Islet precursor cell (in vitro differentiated cells): ENCODE measurements around the gene TFPI2.

Experiments used
- DNase-seq: peaks from one replicate; pipeline ENCODE4 v3.0.0-alpha.2; 2018

The TFPI2 gene

GRCh38 chr7:93902777-93903423 lies 12.3 kb upstream of the TFPI2 start:
- DNase-seq, result no peak

DNA sequence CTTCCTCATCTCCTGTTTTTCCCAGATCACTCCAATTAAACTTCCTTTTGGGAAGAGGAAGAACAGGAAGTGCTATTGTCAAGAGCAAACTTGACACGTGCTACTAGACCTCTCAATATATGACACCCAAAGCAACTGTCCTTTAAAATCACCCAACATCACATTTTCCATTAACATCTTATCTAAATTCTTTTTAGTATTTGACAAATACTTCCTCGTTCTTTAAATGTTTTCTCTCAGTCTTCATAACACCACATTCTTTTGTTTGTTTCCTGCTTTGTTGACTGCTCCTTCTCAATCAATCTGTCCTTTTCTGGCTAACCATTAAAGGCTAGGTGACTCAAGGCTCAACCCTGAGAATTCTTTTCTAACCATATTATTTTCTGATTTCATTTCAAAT lies 7.1 kb upstream of the TFPI2 start:
- DNase-seq, result no peak

DNA sequence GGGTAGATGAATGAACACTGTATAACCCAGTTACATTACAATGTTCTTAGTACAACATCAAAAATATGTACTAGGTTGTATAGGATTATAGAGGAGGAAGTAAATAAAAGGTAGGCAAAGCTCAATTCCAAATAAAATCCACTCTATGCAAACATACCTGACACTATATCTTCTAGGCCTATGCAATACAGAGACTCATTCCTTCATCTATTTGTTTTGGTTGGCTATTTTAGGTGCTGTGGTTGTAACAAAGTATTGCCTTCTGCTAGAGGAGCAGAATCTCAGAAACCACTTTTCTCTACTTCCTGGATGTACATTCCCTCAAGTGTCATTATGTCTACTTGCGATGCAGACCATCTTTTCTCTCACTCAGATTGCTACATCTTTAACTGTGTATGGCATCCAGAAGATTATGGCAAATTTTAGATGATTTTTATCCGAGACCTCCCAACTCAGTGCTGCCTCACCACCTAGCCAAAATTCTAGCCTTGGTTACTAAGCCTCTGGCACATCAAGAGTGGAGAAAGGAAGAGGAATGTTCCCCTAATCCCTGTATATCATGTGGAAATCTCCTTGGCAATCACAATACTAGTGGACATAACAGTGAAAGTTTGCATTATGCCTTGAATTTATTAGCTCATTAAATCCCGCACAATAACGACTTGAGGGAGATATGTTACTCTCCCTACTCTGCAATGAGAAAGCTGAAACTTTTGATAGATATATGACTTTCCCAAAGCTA lies 5.5 kb upstream of the TFPI2 start:
- DNase-seq, result no peak

GRCh38 chr7:93894966-93895640 lies 4.5 kb upstream of the TFPI2 start:
- no peak for DNase-seq

DNA sequence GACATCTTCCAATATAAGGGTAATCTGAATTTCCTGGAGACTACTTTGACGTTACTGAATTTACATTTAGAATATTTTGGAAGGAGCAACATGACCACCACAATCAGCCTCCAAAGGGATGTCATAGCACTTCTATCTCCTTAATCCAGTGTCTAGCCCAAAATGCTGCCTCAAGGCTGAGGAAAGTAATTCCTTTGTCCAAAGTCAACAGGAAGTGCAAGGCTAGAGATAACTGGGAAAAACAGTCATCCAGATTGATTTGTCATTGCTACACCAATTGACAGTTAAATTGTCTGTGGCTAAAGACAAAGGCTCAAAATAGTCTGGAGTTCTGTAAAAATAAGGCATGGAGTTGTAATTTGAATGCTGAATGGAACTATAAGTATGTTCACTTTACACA lies 3.9 kb upstream of the TFPI2 start:
- no peak for DNase-seq

DNA sequence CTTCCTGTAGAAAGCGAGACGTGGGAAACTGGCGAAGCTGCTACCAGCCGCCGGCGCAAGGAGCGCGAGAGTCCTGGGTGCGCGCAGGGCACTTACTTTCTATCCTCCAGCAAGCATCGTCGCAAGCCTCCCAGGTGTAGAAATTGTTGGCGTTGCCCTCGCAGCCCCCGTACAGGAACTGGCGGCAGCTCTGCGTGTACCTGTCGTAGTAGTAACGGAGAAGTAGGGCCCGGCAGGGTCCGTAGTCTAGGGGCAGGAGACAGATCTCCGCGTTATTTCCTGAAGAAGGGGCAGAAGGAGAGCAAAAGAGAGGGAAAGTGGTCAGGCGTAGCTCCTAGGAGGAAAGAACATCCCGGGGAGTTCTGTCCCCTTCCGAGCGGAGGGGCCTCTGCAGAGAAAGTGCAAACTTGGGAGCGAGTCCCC lies 501 bp downstream of the TFPI2 start:
- peak; percentile 83 for DNase-seq

DNA sequence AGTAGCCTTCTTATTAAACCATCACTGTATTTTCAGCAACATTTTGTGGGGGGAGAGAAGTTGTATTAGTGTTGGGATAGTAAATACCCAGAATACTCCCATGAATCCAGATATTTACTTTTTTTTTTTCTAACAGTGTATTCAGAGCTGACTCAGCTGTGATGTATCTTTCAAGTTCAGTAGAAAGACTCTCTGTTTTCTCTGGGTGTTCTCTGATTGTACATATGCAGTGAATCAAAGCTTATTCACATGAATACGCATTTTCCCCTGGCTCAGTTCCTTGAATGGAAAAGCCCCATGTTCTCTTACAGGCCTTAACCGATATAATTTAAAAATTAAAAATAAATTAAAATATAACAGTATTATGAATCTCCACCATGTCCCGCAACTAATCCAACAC lies 1.3 kb downstream of the TFPI2 start:
- no peak for DNase-seq

DNA sequence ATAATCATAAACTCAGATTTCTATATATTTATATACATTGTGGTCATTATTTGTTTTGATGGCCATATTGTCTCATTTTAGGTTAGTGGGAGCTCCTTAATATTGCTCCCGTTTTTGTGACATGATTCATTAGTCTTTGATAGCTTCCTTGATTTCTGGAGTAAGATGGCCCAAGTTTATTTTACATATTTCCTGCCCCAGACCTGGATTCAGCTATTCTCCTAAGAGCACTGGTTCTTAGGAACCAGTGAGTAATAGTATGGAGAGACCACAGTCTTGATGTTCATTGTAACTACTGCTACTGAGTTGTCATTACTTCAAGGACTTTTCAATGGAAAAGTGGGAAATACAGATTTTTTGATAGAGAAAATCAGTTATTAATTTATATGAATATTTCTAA lies 6.0 kb downstream of the TFPI2 start:
- DNase-seq, result no peak

- no peak for DNase-seq
Measured at GRCh38 chr7:93883917-93884345, 6.6 kb downstream of the TFPI2 start.

DNA sequence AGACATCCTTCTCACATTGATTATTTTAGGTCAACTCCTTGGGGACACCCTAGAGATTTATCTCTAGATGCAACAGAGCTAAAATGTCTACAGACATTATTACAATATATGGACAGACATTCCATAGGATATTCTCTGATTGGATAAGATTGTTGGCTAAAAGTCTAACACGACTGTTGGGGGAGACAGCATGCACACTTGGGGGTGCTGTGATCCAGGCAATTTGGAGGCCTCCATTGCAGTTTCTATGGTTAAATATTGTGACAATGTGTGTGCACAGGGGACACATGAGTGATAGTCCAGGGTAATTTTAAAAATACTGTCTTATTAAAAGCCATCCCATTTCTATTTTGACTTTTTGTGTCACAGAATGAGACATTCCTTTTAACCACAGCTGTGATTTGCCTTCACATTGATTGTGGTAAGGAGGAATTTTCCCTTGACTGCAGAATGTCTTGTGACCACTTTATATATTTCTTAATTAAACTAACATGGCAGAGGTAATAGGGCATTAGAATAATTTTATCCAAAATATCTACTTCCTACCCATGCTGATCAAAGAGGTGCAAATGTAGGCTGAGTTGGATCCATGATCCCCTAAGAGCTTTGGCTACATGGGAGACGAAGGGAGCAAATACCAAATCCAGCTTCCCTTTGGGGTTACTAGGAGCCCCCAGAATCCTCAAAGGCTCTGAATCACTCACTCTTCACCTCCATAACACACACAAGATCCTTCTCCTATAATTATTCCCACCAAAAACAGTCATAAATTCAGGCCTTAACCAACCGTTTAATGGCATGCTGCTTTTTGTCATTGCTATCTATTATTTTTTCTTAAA lies 7.3 kb downstream of the TFPI2 start:
- DNase-seq, result no peak

- no peak for DNase-seq
Measured at GRCh38 chr7:93882468-93882867, 8.1 kb downstream of the TFPI2 start.

DNA sequence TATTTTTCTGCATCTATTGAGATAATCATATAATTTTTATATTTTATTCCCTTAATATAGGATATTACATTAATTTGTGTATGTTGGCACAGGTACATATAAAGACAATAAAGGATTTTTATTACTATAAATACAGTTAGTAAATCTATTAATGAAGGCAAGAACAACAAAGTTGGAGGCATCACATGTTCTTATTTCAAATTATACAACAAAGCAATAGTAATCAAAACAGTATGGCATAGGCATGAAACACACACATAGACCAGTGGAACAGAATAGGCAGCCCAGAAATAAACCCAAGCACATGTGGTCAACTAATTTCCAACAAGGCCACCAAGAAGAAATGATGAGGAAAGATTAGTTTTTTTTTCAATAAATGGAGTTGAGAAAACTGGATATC lies 11.2 kb downstream of the TFPI2 start:
- DNase-seq, result no peak

DNA sequence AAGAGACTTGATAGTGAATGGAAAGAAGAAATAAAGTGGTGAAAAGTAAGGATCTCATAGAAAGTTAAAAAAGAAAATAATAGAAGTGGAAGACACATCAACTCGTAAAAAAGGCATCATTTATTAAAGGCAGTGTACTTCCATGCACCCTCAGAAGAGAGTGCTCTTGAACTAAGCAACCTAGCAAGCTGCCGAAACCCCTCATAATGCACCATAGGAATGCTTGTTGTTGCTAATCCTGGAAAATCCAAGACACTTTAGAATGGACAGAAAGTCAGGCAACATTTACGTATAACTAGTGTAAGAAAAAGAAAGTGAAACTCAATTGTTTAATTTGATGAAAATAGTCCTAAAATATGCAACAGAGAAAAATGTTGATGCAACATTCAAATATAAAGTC lies 12.8 kb downstream of the TFPI2 start:
- no peak for DNase-seq

DNA sequence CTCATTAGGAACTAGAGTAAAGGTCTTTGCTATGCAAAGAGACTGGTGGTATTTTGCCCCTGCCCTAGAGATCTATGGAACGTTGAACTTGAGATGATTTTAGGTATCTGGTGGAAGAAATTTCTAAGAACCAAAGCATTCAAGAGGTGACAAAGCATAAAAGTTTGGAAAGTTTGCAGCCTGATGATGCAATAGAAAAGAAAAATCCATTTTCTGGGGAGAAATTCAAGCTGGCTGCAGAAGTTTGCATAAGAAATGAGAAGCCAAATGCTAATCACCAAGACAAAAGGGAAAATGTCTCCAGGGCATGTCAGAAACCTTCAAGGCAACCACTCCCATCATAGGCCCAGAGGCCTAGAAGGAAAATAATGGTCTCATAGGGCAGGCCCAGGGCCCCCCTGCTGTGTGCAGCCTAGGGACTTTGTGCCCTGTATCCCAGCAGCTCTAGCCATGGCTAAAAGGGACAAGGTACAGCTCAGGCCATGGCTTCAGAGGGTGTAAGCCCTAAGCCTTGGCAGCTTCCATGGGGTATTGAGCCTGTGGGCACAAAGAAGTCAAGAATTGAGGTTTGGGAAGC lies 16.5 kb downstream of the TFPI2 start:
- no peak for DNase-seq

DNA sequence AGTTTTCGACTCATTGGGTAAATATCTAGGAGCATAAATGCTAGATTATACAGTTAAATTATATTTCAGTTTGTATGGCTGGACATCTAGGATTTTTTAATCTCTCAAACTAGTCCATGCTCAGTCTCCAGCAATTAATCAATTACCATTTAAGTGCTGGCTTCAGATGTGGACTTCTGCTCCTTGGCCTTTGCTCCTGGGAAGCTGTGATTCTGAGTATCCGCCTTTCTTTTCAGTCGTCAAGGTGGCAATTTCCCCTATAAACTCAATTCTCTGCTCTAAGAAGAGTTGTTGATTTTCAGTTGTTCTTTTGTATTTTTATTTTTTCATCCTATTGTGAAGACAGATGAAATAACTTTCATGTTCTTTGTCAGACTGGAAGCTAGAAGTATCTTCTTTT lies 23.7 kb downstream of the TFPI2 start:
- no peak for DNase-seq

- no peak for DNase-seq
Measured at GRCh38 chr7:93862651-93863050, 27.9 kb downstream of the TFPI2 start.

DNA sequence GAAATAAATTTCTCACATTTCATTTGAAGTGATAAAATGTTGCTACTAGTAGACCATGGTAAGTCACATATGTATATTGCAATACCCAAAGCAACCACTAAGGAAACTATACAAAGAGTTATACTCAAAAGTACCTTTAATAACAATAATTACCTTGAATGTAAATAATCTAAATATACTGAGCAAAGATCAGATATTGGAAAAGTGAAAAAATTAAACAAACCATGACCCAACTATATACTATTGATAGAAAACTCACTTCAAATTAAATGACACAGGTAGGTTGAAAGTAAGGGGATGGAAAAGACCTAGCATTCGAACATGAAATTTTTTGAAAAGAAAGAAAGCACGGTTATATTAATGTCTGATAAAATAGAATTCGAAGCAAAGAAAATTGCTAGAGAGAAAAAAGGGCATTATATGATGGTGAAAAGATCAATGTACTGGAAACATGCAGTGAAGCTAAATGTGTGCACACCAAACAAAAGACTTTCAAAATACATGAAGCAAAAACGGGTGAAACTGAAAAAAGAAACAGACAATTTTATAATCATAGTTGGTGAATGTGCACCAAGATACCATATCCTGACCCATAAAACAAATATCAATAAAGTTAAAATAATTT lies 29.1 kb downstream of the TFPI2 start:
- no peak for DNase-seq

DNA sequence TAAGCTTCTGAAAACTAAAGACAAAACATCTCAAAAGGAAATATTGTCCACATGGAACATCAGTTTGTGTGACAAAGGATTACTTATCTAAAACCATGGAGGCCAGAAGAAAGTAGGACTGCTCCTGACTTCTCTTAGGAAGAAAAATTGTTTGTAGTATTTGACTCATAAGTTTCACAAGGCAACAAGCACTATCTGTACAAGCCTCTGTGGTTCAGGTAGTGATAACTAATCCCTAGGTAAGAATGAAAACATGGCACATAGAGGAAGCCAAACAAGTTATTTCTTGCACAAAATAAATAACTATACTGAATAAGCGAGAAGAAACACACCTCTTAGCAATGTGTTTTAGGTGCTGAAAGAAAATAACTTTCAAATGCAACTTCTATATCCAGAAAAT lies 30.3 kb downstream of the TFPI2 start:
- DNase-seq, result no peak

DNA sequence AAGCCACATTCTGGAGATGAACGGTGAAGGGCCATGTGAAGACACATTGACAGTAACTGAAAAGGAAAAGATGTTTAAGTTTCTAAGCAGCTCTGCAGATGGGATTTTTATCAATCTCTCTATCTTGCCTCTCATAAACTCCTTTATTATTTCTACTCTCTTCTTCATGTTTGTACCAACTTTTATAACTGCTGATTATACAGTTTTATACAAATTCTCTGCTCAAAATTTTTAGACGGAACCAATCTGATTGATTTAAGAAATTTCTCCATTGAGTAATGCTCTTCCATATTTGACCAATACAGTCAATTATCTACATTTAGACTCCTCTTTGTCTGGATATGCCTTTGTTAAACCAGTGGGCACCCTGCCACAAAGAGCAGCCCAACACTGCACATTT lies 31.7 kb downstream of the TFPI2 start:
- DNase-seq, result no peak

DNA sequence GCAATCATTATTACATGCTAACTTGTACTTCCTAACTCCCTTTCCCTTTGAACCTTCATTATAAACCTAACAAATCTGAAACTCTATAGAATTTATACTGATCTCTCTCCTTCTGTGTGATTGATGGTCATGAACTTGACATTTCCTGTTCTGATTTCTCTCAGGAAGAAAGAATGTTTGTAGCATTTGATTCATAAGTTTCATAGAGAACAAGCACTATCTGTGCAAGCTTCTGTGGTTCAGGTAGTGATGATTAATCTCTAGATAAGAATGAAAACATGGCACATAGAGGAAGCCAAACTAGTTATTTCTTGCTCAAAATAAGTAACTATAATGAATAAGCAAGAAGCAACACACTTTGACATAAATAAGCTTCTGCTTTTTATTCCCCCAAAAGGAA lies 34.2 kb downstream of the TFPI2 start:
- DNase-seq, result no peak

- no peak for DNase-seq
Measured at GRCh38 chr7:93855797-93856196, 34.8 kb downstream of the TFPI2 start.

- DNase-seq, result no peak
Measured at GRCh38 chr7:93854480-93854879, 36.1 kb downstream of the TFPI2 start.

DNA sequence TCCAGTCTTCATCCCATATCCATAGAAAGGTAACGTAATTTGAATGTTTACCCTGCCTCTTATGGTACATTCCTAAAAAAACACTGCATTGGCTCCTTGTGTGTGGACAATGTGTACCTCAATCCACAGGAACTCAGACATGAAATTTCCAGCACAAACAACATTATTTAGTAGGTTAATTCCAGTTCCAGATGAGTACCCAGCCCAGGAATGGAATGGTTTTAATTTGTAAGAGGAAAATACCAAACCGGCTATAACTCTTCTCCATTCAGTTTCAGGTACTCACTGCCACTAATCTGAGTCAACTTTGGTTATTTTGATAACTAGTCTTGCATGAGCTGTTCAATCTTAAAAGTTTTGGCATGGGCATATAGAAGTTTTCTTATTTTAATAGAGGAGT lies 39.0 kb downstream of the TFPI2 start:
- DNase-seq, result no peak
